HepG2 (cell line): ENCODE measurements around the gene C1S. TPM values are rescaled to one million over a fixed set of nuclear protein-coding genes. Genes with fewer than 3 reads are reported as not detected.

ENCODE experiments used
- GLI4 ChIP-seq: sonication (generic); formaldehyde crosslinking; IDR thresholded peaks from 2 replicates; pipeline ENCODE4 v1.5.1; 2020; ENCODE audit warnings: missing genetic modification reagents, mild to moderate bottlenecking, moderate library complexity, borderline replicate concordance
- GMEB2 ChIP-seq: IDR thresholded peaks from 2 replicates; pipeline ENCODE4 v1.6.1; 2016; ENCODE audit warnings: missing biosample characterization, missing genetic modification reagents, low read depth
- GTF3A ChIP-seq: sonication (generic); formaldehyde crosslinking; conservative IDR thresholded peaks from 2 replicates; pipeline ENCODE4 v1.4.0; 2020; ENCODE audit warnings: mild to moderate bottlenecking, missing genetic modification reagents
- MXD3 ChIP-seq: IDR thresholded peaks from 2 replicates; pipeline ENCODE4 v1.6.1; 2016; ENCODE audit warnings: mild to moderate bottlenecking, missing biosample characterization, missing genetic modification reagents
- NFE2L1 ChIP-seq: sonication (generic); formaldehyde crosslinking; IDR thresholded peaks from 2 replicates; pipeline ENCODE4 v1.4.0; 2020; ENCODE audit warnings: missing genetic modification reagents, mild to moderate bottlenecking, borderline replicate concordance
- REPIN1 ChIP-seq: sonication (generic); formaldehyde crosslinking; IDR thresholded peaks from 2 replicates; pipeline ENCODE4 v1.8.0; 2022; ENCODE audit warnings: missing genetic modification reagents, low read depth, mild to moderate bottlenecking, borderline replicate concordance
- ZNF180 ChIP-seq: sonication (generic); formaldehyde crosslinking; IDR thresholded peaks from 2 replicates; pipeline ENCODE4 v1.4.0; 2020; ENCODE audit warnings: low read depth, missing genetic modification reagents, borderline replicate concordance
- ZNF292 ChIP-seq: sonication (generic); formaldehyde crosslinking; IDR thresholded peaks from 2 replicates; pipeline ENCODE4 v1.8.1; 2022; ENCODE audit warnings: mild to moderate bottlenecking, low read depth, missing genetic modification reagents, borderline replicate concordance
- ZNF644 ChIP-seq: IDR thresholded peaks from 2 replicates; pipeline ENCODE4 v1.6.1; 2016; ENCODE audit warnings: low read depth
- ZNF775 ChIP-seq: sonication (generic); formaldehyde crosslinking; IDR thresholded peaks from 2 replicates; pipeline ENCODE4 v1.4.0; 2020; ENCODE audit warnings: missing genetic modification reagents, mild to moderate bottlenecking, moderate library complexity, borderline replicate concordance
- ZSCAN31 ChIP-seq: sonication (generic); formaldehyde crosslinking; IDR thresholded peaks from 2 replicates; pipeline ENCODE4 v1.5.0; 2020; ENCODE audit warnings: low read depth, mild to moderate bottlenecking, missing genetic modification reagents
- ZZZ3 ChIP-seq: sonication (generic); formaldehyde crosslinking; IDR thresholded peaks from 2 replicates; pipeline ENCODE4 v1.4.0; 2020; ENCODE audit warnings: missing genetic modification reagents, mild to moderate bottlenecking, borderline replicate concordance
- polyA plus RNA-seq, 8 experiments: library from polyadenylated mRNA; depleted of rRNA in 3 of 8; stranded (reverse) in 7 of 8; unstranded in 1 of 8; fragments of >200 nt; fragmentation: Illumina TruSeq in 4 of 8; extraction: Trizol in 4 of 8; gene quantifications; 2 replicates each; pipeline versions ENCODE4 v1.2.1 to v1.2.3, GENCODE V29; 2011 to 2016; ENCODE audit warnings: low read depth in 4 of 8, missing spikeins in 1 of 8, mixed read lengths in 1 of 8; ENCODE audit not compliant: insufficient read depth in 1 of 8
- total RNA-seq, 5 experiments: library from RNA; depleted of rRNA; stranded (reverse); fragments of >200 nt; fragmentation: Illumina TruSeq; extraction: Trizol; gene quantifications; 2 replicates each; pipeline ENCODE4 v1.2.3, GENCODE V29; 2016; ENCODE audit warnings: low read depth in 1 of 5
- TF ChIP-seq, protein P1 (sequence below): sonication (generic); formaldehyde crosslinking; IDR thresholded peaks from 2 replicates; pipeline ENCODE4 v1.5.0; 2020; ENCODE audit warnings: mild to moderate bottlenecking, missing genetic modification reagents, borderline replicate concordance
- TF ChIP-seq, protein P2 (sequence below): sonication (generic); formaldehyde crosslinking; IDR thresholded peaks from 2 replicates; pipeline ENCODE4 v1.5.1; 2020; ENCODE audit warnings: missing genetic modification reagents, mild to moderate bottlenecking, borderline replicate concordance

C1S gene
- total and polyA plus RNA-seq, 2 of the 13 experiments (the other 11 are each of a cell fraction or from before 2014, with no cell fraction given), result 14.5 to 18.2 TPM

DNA sequence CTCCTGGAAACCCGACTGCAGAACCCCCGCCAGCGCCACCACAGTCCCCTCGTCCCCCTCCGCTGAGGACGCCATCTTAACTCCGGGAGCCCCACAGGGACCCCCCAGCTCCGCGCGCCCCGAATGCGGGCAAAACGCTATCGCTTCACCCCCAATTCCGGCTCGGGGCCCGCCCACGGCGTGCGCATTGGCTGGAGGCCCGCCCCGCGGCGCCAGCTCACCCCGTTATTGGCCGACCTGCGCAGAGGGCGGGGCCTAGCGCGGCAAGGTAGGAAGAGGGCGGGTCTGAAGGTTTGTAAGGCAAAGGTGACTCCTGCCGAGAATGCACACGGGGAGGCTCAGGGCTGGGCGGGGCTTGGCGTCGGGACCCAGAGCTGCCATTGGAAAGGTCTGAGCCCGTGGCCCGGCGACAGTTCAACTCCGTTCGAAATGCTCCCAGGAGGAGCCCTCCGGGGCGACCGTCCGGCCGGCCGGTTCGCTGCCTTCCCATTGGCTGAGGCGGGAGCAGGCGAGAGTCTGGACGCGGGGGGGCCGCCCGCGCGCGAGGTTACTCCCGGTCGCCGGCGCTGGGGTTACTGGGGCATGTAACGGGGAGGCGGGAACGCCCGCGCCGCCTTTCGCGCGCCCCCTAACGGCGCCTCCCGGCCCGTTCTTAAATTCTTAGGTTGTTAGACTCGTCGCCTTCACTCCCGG is 42.0 kb upstream of the C1S start, which contains the start of gene LPCAT3 (continued):
- TF ChIP-seq, protein P1, sequence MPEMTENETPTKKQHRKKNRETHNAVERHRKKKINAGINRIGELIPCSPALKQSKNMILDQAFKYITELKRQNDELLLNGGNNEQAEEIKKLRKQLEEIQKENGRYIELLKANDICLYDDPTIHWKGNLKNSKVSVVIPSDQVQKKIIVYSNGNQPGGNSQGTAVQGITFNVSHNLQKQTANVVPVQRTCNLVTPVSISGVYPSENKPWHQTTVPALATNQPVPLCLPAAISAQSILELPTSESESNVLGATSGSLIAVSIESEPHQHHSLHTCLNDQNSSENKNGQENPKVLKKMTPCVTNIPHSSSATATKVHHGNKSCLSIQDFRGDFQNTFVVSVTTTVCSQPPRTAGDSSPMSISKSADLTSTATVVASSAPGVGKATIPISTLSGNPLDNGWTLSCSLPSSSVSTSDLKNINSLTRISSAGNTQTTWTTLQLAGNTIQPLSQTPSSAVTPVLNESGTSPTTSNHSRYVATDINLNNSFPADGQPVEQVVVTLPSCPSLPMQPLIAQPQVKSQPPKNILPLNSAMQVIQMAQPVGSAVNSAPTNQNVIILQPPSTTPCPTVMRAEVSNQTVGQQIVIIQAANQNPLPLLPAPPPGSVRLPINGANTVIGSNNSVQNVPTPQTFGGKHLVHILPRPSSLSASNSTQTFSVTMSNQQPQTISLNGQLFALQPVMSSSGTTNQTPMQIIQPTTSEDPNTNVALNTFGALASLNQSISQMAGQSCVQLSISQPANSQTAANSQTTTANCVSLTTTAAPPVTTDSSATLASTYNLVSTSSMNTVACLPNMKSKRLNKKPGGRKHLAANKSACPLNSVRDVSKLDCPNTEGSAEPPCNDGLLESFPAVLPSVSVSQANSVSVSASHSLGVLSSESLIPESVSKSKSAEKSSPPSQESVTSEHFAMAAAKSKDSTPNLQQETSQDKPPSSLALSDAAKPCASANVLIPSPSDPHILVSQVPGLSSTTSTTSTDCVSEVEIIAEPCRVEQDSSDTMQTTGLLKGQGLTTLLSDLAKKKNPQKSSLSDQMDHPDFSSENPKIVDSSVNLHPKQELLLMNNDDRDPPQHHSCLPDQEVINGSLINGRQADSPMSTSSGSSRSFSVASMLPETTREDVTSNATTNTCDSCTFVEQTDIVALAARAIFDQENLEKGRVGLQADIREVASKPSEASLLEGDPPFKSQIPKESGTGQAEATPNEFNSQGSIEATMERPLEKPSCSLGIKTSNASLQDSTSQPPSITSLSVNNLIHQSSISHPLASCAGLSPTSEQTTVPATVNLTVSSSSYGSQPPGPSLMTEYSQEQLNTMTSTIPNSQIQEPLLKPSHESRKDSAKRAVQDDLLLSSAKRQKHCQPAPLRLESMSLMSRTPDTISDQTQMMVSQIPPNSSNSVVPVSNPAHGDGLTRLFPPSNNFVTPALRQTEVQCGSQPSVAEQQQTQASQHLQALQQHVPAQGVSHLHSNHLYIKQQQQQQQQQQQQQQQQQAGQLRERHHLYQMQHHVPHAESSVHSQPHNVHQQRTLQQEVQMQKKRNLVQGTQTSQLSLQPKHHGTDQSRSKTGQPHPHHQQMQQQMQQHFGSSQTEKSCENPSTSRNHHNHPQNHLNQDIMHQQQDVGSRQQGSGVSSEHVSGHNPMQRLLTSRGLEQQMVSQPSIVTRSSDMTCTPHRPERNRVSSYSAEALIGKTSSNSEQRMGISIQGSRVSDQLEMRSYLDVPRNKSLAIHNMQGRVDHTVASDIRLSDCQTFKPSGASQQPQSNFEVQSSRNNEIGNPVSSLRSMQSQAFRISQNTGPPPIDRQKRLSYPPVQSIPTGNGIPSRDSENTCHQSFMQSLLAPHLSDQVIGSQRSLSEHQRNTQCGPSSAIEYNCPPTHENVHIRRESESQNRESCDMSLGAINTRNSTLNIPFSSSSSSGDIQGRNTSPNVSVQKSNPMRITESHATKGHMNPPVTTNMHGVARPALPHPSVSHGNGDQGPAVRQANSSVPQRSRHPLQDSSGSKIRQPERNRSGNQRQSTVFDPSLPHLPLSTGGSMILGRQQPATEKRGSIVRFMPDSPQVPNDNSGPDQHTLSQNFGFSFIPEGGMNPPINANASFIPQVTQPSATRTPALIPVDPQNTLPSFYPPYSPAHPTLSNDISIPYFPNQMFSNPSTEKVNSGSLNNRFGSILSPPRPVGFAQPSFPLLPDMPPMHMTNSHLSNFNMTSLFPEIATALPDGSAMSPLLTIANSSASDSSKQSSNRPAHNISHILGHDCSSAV (CRISPR knock-in tag), result peak; percentile 54; the same call in 1 of the 2 replicates
- TF ChIP-seq GLI4 (no peak), GTF3A (no peak), NFE2L1 (no peak), ZNF292 (CRISPR knock-in tag) (0 out of 2 replicates have a peak, but pooled peaks have one; percentile 39), ZNF644 (CRISPR knock-in tag) (no peak), ZZZ3 (CRISPR knock-in tag) (no peak), REPIN1 (CRISPR knock-in tag) (no peak), ZNF775 (CRISPR knock-in tag) (no peak), ZNF180 (CRISPR knock-in tag) (no peak), GMEB2 (CRISPR knock-in tag) (no peak), ZSCAN31 (CRISPR knock-in tag) (0 out of 2 replicates have a peak, but pooled peaks have one; percentile 74), MXD3 (CRISPR knock-in tag) (peak; percentile 28; the same call in 1 of the 2 replicates)
- TF ChIP-seq, protein P2, sequence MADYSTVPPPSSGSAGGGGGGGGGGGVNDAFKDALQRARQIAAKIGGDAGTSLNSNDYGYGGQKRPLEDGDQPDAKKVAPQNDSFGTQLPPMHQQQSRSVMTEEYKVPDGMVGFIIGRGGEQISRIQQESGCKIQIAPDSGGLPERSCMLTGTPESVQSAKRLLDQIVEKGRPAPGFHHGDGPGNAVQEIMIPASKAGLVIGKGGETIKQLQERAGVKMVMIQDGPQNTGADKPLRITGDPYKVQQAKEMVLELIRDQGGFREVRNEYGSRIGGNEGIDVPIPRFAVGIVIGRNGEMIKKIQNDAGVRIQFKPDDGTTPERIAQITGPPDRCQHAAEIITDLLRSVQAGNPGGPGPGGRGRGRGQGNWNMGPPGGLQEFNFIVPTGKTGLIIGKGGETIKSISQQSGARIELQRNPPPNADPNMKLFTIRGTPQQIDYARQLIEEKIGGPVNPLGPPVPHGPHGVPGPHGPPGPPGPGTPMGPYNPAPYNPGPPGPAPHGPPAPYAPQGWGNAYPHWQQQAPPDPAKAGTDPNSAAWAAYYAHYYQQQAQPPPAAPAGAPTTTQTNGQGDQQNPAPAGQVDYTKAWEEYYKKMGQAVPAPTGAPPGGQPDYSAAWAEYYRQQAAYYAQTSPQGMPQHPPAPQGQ, result no peak
